ENCODE results near the gene LMNTD2. TPM values are rescaled to one million over a fixed set of nuclear protein-coding genes. Genes with fewer than 3 reads are reported as not detected.

Gene LMNTD2
- total RNA-seq, 2 donors from 2014 or later, result 8.5 to 13.3 TPM

DNA sequence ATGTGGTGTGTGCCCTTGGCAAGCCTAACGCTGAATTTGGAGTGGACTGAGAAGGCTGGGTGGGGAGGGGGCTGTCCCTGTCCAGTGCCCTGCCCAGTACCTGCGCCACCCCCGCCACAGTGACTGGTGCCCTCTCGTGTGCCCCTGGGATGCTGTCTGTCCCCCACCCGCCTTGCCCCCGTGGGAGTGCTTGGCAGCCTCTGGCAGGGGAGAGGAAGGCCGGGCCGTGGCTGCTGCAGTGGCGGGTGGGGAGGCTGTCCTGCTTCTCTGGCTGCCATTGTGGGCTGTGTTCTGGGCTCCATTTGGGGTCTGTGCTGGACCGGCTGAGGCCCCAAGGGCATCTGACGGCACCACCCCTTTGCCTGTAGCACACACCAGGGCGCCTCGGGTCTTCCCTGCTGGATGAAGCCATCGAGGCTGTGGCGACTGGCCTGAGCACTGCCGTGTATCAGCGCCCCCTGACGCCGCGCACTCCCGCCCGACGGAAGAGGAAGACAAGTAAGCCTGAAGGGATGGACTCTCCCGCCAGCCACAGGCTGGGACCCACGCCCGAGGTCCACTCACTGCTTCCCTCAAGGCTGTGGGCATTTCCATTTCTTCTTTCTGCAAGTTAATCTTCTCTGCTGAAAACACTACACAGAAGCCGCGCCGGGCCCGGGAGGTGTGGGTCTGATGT lies 37.6 kb upstream of the LMNTD2 start:
- no peaks in the 10 kb centered on the region for H3K4me1 ChIP-seq (ENCODE audit: control insufficient read depth, insufficient read depth, low read length)
- WGBS, 2 experiments (ENCODE audit: insufficient coverage in 1 of 2, insufficient read length in 1 of 2), result 93 to 95% methylated on average over 25 to 30 of the region's 30 CpGs
- H3K27ac Mint-ChIP-seq, result no peak overlapping the region
- no peaks in the 10 kb centered on the region for H3K4me1 Mint-ChIP-seq
- H3K4me3 Mint-ChIP-seq, result no peak overlapping the region
- H3K27ac ChIP-seq (ENCODE audit: low read depth, low read length), result no peak overlapping the region
- H3K4me3 ChIP-seq (ENCODE audit: low read length), result no peak overlapping the region
- H3K27me3 ChIP-seq (ENCODE audit: control insufficient read depth, insufficient read depth, low read length, poor library complexity, severe bottlenecking), result no peaks in the 10 kb centered on the region
- no peaks in the 10 kb centered on the region for H3K9me3 Mint-ChIP-seq
- peaks cover 74% of the 10 kb centered on the region for H3K36me3 ChIP-seq (ENCODE audit: control insufficient read depth, insufficient read depth, low read length)
- peaks cover 60% of the 10 kb centered on the region for H3K36me3 Mint-ChIP-seq (ENCODE audit: low read depth)
- TF ChIP-seq, protein P1, sequence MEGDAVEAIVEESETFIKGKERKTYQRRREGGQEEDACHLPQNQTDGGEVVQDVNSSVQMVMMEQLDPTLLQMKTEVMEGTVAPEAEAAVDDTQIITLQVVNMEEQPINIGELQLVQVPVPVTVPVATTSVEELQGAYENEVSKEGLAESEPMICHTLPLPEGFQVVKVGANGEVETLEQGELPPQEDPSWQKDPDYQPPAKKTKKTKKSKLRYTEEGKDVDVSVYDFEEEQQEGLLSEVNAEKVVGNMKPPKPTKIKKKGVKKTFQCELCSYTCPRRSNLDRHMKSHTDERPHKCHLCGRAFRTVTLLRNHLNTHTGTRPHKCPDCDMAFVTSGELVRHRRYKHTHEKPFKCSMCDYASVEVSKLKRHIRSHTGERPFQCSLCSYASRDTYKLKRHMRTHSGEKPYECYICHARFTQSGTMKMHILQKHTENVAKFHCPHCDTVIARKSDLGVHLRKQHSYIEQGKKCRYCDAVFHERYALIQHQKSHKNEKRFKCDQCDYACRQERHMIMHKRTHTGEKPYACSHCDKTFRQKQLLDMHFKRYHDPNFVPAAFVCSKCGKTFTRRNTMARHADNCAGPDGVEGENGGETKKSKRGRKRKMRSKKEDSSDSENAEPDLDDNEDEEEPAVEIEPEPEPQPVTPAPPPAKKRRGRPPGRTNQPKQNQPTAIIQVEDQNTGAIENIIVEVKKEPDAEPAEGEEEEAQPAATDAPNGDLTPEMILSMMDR (conservative IDR thresholded peaks at IDR 0.05), result no peak
- H3K9me3 ChIP-seq (ENCODE audit: control insufficient read depth, low read length), result no peaks in the 10 kb centered on the region
- no peak for DNase-seq
- no peak overlapping the region for H3K9ac ChIP-seq (ENCODE audit: extremely low read depth, low read length, poor library complexity, severe bottlenecking)
- H3K27me3 Mint-ChIP-seq (ENCODE audit: insufficient read depth), result no peaks in the 10 kb centered on the region

DNA sequence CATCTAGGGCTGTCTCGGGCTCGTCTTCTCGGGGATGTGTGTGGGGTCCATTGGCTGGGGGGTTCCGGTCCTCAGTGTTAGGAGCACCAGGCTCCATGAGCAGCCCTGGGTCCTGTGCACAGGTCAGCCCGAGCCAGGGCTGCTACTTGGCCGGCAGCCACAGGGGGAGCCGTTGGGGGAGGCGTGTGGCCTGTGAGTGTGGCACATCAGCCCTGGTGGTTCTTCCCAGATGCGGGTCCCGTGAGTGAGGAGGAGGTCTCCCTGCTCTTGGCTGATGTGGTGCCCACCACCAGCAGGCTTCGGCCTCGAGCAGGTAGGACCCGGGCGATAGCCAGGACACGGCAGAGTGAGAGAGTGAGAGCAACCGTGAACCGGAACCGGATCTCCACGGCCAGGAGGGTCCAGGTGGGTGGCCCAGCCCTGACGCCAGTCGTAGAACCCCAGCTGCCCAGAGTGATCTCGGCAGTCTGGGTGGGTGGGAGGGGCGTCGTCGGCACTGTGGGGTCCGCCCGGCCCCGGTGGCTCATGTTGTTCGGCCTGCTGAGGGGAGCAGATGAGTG lies 36.7 kb upstream of the LMNTD2 start:
- Histone ChIP-seq H3K9me3 (ENCODE audit: control insufficient read depth, low read length) (no peaks in the 10 kb centered on the region), H3K4me1 (ENCODE audit: control insufficient read depth, insufficient read depth, low read length) (no peaks in the 10 kb centered on the region), H3K27me3 (ENCODE audit: control insufficient read depth, insufficient read depth, low read length, poor library complexity, severe bottlenecking) (no peaks in the 10 kb centered on the region), H3K9ac (ENCODE audit: extremely low read depth, low read length, poor library complexity, severe bottlenecking) (no peak overlapping the region), H3K4me3 (ENCODE audit: low read length) (no peak overlapping the region), H3K36me3 (ENCODE audit: control insufficient read depth, insufficient read depth, low read length) (peaks cover 73% of the 10 kb centered on the region), H3K27ac (ENCODE audit: low read depth, low read length) (no peak overlapping the region)
- TF ChIP-seq, protein P1 (conservative IDR thresholded peaks at IDR 0.05), result peak; percentile 71
- no peaks in the 10 kb centered on the region for H3K27me3 Mint-ChIP-seq (ENCODE audit: insufficient read depth)
- H3K4me1 Mint-ChIP-seq, result no peaks in the 10 kb centered on the region
- peak; percentile 86 for DNase-seq
- WGBS, 2 experiments (ENCODE audit: insufficient coverage in 1 of 2, insufficient read length in 1 of 2), result 83 to 95% methylated on average over 12 to 29 of the region's 29 CpGs
- peak overlapping the region; percentile 92 for H3K27ac Mint-ChIP-seq
- peaks cover 66% of the 10 kb centered on the region for H3K36me3 Mint-ChIP-seq (ENCODE audit: low read depth)
- H3K9me3 Mint-ChIP-seq, result no peaks in the 10 kb centered on the region
- no peak overlapping the region for H3K4me3 Mint-ChIP-seq

DNA sequence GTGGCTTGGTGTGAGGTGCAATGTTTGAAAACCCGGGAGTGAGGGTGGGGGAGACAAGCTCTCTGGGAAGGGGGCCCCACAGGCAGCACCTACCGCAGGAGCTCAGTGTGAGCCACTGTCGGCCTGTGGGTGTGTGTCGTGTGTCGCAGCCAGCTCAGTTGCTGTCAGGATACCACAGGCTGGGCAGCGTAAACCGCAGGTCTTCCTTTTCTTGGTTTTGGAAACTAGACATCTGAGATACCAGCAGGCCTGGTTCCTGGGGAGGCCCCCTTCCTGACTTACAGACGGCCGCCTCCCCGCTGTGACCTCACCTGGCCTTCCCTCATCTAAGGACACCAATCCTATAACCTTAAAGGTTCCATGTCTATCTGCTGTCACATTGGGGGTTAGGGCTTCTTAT lies 35.8 kb upstream of the LMNTD2 start:
- H3K4me1 Mint-ChIP-seq, result no peaks in the 10 kb centered on the region
- Histone ChIP-seq H3K9ac (ENCODE audit: extremely low read depth, low read length, poor library complexity, severe bottlenecking) (no peak overlapping the region), H3K36me3 (ENCODE audit: control insufficient read depth, insufficient read depth, low read length) (peaks cover 67% of the 10 kb centered on the region), H3K4me1 (ENCODE audit: control insufficient read depth, insufficient read depth, low read length) (no peaks in the 10 kb centered on the region), H3K9me3 (ENCODE audit: control insufficient read depth, low read length) (no peaks in the 10 kb centered on the region), H3K4me3 (ENCODE audit: low read length) (no peak overlapping the region), H3K27me3 (ENCODE audit: control insufficient read depth, insufficient read depth, low read length, poor library complexity, severe bottlenecking) (no peaks in the 10 kb centered on the region), H3K27ac (ENCODE audit: low read depth, low read length) (no peak overlapping the region)
- WGBS, 2 experiments (ENCODE audit: insufficient coverage in 1 of 2, insufficient read length in 1 of 2), result 93 to 94% methylated on average over 7 to 10 of the region's 10 CpGs
- H3K4me3 Mint-ChIP-seq, result no peak overlapping the region
- DNase-seq, result no peak
- TF ChIP-seq, protein P1 (conservative IDR thresholded peaks at IDR 0.05), result no peak
- H3K9me3 Mint-ChIP-seq, result no peaks in the 10 kb centered on the region
- H3K27me3 Mint-ChIP-seq (ENCODE audit: insufficient read depth), result no peaks in the 10 kb centered on the region
- H3K36me3 Mint-ChIP-seq (ENCODE audit: low read depth), result peaks cover 62% of the 10 kb centered on the region
- H3K27ac Mint-ChIP-seq, result no peak overlapping the region

Measured in endodermal cell (in vitro differentiated cells).